Natural killer cell (primary cell): Measurements from ENCODE around the gene ASMT. TPM values are rescaled to one million over a fixed set of nuclear protein-coding genes. Genes with fewer than 3 reads are reported as not detected.

Experiments used
- ATAC-seq, 3 donors: fragments of 150-1000 bp in 2 of 3; fragments of 200-7000 bp in 1 of 3; cut with Tn5 transposase; 1 replicate in 1 of 3; 2 replicates in 2 of 3; pipeline ENCODE4 v1.10.0; 2021; ENCODE audit warnings: mild to moderate bottlenecking in 2 of 3, moderate library complexity in 2 of 3
- DNase-seq, 2 donors: peaks; one replicate each; pipeline versions ENCODE4 v3.0.0 to v3.0.0-alpha.2; 2013 to 2021; ENCODE audit warnings: mixed read lengths in 1 of 2
- H3K27ac ChIP-seq: one replicate; pipeline ENCODE4 v1.5.1; 2013; ENCODE audit warnings: mild to moderate bottlenecking, low read length
- H3K27me3 ChIP-seq: one replicate; pipeline ENCODE4 v1.6.1; 2013; ENCODE audit warnings: low read length; ENCODE audit not compliant: control insufficient read depth, insufficient read depth
- H3K36me3 ChIP-seq: one replicate; pipeline ENCODE4 v1.6.1; 2013; ENCODE audit warnings: low read length; ENCODE audit not compliant: control insufficient read depth, insufficient read depth
- H3K4me1 ChIP-seq: one replicate; pipeline ENCODE4 v1.6.1; 2013; ENCODE audit warnings: low read length; ENCODE audit not compliant: control insufficient read depth, insufficient read depth
- H3K4me3 ChIP-seq: one replicate; pipeline ENCODE4 v1.5.1; 2013; ENCODE audit warnings: low read length
- H3K9me3 ChIP-seq: one replicate; pipeline ENCODE4 v1.6.1; 2013; ENCODE audit warnings: low read length; ENCODE audit not compliant: control insufficient read depth, insufficient read depth
- H3K27ac Mint-ChIP-seq, 2 donors: one replicate each; pipeline ENCODE4 v1.8.0; 2022; ENCODE audit warnings: mild to moderate bottlenecking in 2 of 2, mixed read lengths in 2 of 2, moderate library complexity in 1 of 2
- H3K27me3 Mint-ChIP-seq, 2 donors: one replicate each; pipeline ENCODE4 v1.8.0; 2022; ENCODE audit warnings: low read depth in 2 of 2, mixed read lengths in 2 of 2
- H3K36me3 Mint-ChIP-seq: one replicate; pipeline ENCODE4 v1.8.0; 2022; ENCODE audit warnings: mixed read lengths
- H3K4me1 Mint-ChIP-seq, 2 donors: one replicate each; pipeline ENCODE4 v1.8.0; 2022; ENCODE audit warnings: mixed read lengths in 2 of 2
- H3K4me3 Mint-ChIP-seq: one replicate; pipeline ENCODE4 v1.8.0; 2022; ENCODE audit warnings: mild to moderate bottlenecking, moderate library complexity, mixed read lengths
- H3K9me3 Mint-ChIP-seq, 2 donors: one replicate each; pipeline ENCODE4 v1.8.0; 2022; ENCODE audit warnings: mixed read lengths in 2 of 2
- WGBS: methylation state at CpG from one replicate; pipeline ENCODE4 v1.1.7; 2013; ENCODE audit warnings: missing lambda C conversion rate; ENCODE audit not compliant: insufficient coverage; 5-methylcytosine and 5-hydroxymethylcytosine counted together
- intact Hi-C: fragments of 100-400 bp; cut with micrococcal nuclease; formaldehyde crosslinking; loops from one replicate; pipeline ENCODE4 v1.14.2; 2022
- total RNA-seq, 4 donors: library from RNA; stranded (reverse); fragments of 120-200 nt in 1 of 4; gene quantifications; one replicate each; pipeline versions ENCODE4 v1.2.3 to v1.2.4, GENCODE V29; 2013 to 2022
- TF ChIP-seq, protein P1 (sequence below): fragments of 200-600 bp; IDR thresholded peaks from one replicate; pipeline ENCODE4 v1.8.0; 2022; ENCODE audit warnings: antibody characterized with exemption

ASMT gene
- total RNA-seq, 3 donors from 2014 or later (not counting 1 experiment from before 2014, with no cell fraction given): 0.79 to 1.8 (median 1.5) TPM

DNA sequence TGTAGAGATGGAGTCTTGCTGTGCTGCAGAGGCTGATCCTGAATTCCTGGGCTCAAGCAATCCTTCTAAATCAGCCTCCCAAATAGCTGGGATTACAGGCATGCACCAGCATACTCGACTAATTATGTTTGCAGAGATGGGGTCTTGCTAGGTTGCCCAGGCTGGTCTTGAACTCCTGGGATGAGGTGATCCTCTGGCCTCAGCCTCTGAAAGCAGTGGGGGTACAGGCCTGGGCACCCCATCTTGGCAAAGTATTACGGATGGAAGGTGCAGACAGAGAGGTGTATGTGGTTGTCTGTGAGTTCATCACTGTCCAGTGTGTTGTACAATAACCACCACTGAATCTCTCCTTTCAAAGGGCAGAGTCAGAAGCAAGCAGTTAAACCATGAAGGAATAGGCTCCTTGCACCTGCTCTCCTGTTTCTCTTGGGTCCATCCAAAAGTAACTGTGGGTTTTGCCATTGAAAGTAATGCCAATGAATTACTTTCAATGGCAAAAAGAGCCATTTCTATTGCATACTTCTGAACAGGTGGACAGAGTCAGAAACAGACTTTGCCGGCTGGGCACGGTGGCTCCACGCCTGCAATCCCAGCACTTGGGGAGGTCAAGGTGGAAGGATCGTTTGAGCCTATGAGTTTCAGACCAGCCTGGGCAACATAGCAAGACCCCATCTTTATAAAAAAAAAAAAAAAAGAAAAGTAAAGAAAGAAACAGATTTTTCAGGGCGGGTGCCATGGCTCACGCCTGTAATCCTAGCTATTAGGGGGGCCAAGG is 30.4 kb upstream of the ASMT start:
- peaks cover 6% of the 10 kb centered on the region for H3K4me1 ChIP-seq
- Mint-ChIP-seq H3K4me1 (peaks cover 8 to 11% of the 10 kb centered on the region in 2 donors), H3K36me3 (no peaks in the 10 kb centered on the region), H3K9me3 (no peaks in the 10 kb centered on the region), H3K4me3 (no peak overlapping the region), H3K27ac (no peak overlapping the region), H3K27me3 (no peaks in the 10 kb centered on the region)
- 95% methylated on average over 7 of the region's 8 CpGs for WGBS
- H3K4me3 ChIP-seq: no peak overlapping the region
- intact Hi-C loops: no loop called here
- no peak for ATAC-seq
- DNase-seq: no peak
- peaks cover 4% of the 10 kb centered on the region for H3K9me3 ChIP-seq
- H3K27me3 ChIP-seq: no peaks in the 10 kb centered on the region
- no peak overlapping the region for H3K27ac ChIP-seq
- TF ChIP-seq, protein P1, sequence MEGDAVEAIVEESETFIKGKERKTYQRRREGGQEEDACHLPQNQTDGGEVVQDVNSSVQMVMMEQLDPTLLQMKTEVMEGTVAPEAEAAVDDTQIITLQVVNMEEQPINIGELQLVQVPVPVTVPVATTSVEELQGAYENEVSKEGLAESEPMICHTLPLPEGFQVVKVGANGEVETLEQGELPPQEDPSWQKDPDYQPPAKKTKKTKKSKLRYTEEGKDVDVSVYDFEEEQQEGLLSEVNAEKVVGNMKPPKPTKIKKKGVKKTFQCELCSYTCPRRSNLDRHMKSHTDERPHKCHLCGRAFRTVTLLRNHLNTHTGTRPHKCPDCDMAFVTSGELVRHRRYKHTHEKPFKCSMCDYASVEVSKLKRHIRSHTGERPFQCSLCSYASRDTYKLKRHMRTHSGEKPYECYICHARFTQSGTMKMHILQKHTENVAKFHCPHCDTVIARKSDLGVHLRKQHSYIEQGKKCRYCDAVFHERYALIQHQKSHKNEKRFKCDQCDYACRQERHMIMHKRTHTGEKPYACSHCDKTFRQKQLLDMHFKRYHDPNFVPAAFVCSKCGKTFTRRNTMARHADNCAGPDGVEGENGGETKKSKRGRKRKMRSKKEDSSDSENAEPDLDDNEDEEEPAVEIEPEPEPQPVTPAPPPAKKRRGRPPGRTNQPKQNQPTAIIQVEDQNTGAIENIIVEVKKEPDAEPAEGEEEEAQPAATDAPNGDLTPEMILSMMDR: no peak
- H3K36me3 ChIP-seq: no peaks in the 10 kb centered on the region

DNA sequence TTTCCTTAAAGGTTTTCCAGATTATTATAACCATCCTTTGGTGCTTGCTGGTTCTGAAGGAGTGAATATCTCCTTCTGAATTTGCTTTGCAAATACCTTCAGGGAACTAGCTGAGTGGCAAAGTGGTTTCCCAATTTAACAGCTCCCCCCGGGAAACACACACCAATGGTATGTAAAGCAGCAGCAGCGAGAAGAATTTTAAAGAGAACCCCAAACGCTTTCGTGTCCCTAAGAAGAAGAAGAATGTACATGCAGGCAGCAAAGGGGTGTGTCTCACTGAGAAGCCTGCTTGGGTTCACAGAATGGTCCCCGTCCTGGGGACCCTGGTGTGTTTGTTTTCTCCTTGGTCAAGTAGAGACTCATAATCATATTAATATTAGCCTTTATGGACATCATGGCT is 27.7 kb upstream of the ASMT start:
- intact Hi-C loops: no loop called here
- no peak overlapping the region for H3K4me3 Mint-ChIP-seq
- WGBS: 59% methylated on average over 4 of the region's 5 CpGs
- H3K9me3 Mint-ChIP-seq: no peaks in the 10 kb centered on the region
- H3K4me3 ChIP-seq: no peak overlapping the region
- no peaks in the 10 kb centered on the region for H3K36me3 ChIP-seq
- H3K27me3 Mint-ChIP-seq: no peaks in the 10 kb centered on the region
- H3K9me3 ChIP-seq: no peaks in the 10 kb centered on the region
- H3K36me3 Mint-ChIP-seq: no peaks in the 10 kb centered on the region
- no peak overlapping the region for H3K27ac ChIP-seq
- H3K4me1 Mint-ChIP-seq: peaks cover 0 to 20% of the 10 kb centered on the region in 2 donors
- no peak for DNase-seq
- H3K27ac Mint-ChIP-seq: peak overlapping the region in 1 of 2 donors; percentile 25
- peaks cover 8% of the 10 kb centered on the region for H3K4me1 ChIP-seq
- no peaks in the 10 kb centered on the region for H3K27me3 ChIP-seq
- TF ChIP-seq, protein P1: no peak
- ATAC-seq: no peak

DNA sequence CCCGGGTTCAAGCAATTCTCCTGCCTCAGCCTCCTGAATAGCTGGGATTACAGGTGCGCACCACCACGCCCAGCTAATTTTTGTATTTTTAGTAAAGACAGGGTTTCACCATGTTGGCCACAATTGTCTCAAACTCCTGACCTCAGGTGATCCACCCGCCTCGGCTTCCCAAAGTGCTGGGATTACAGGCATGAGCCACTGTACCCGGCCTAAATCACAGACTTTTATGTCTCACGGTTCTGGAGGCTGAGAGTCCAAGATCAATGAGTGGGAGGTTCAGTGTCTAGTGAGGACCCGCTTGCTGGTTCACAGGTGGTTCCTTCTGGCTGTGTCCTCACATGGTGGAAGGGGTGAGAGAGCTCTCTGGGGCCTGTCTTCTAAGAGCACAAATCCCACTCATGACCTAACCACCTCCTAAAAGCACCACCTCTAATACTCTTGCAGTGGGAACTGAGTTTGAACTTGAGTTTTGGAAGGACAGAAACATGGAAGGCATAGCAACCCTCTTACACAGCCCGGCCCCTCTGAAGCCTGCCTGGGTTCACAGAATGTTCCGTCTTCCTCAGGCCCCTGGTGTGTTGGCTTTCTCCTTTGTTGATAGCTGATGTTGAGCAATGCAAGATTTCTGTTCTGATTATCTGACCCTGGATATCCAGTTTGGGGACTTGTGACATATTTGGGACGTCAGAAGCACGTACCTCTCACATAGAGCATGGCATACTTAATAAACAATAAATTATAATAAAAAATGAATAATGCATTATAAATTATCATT is 25.3 kb upstream of the ASMT start:
- Mint-ChIP-seq H3K27ac (peak overlapping the region in 1 of 2 donors; percentile 49), H3K9me3 (no peaks in the 10 kb centered on the region), H3K4me3 (no peak overlapping the region), H3K4me1 (peaks cover 16 to 24% of the 10 kb centered on the region in 2 donors), H3K36me3 (no peaks in the 10 kb centered on the region), H3K27me3 (no peaks in the 10 kb centered on the region)
- DNase-seq (no peak), ATAC-seq (peak in 1 of 3 donors; percentile 19)
- H3K9me3 ChIP-seq: no peaks in the 10 kb centered on the region
- no peaks in the 10 kb centered on the region for H3K27me3 ChIP-seq
- H3K4me1 ChIP-seq: peaks cover 29% of the 10 kb centered on the region
- H3K36me3 ChIP-seq: peaks cover 13% of the 10 kb centered on the region
- TF ChIP-seq, protein P1: no peak
- 94% methylated on average over 9 of the region's 12 CpGs for WGBS
- no peak overlapping the region for H3K4me3 ChIP-seq
- H3K27ac ChIP-seq: no peak overlapping the region
- intact Hi-C loops: loop anchor here (5.0 to 10.0 kb wide), 3 partner anchors 68 to 1105 kb away; partner anchors contain the start of genes CD99 and SLC25A6
